Measurements from ENCODE around the gene RHCE.
"Not testable (repeated sequence)": the region's sequence is repeated elsewhere in the genome, so short reads cannot be mapped to it uniquely, and the experiment has no call there.

The RHCE gene

DNA sequence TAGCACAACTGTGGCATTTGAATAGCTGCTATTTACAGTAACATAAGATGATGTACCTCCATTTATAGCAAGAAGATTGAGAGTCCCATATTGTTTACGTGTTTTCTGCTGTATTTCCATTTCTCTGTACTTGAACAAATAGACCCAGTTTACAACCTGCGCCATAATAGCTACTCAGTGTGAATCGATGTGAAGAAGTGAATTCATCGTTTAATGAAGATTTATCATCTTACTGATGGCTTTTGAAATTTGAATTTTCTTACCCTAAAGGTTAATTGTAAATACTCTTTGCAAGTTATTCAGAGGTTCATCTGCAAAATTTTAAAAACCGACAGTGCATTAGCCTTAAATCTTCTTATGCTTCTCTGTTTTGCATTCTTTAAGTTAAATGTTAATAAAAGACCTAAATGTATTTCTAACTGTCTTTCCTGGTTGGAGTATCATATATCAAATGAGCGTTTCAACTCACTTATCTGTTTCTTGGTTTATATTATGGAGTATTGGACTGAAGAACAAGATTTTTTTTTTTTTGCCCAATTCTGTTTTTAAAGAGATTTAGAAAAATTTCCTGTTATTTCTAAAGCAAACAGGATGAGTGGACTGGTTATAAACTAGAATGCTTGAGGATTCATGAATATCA is 12.2 kb upstream of the RHCE start:
- no peak for DNase-seq

DNA sequence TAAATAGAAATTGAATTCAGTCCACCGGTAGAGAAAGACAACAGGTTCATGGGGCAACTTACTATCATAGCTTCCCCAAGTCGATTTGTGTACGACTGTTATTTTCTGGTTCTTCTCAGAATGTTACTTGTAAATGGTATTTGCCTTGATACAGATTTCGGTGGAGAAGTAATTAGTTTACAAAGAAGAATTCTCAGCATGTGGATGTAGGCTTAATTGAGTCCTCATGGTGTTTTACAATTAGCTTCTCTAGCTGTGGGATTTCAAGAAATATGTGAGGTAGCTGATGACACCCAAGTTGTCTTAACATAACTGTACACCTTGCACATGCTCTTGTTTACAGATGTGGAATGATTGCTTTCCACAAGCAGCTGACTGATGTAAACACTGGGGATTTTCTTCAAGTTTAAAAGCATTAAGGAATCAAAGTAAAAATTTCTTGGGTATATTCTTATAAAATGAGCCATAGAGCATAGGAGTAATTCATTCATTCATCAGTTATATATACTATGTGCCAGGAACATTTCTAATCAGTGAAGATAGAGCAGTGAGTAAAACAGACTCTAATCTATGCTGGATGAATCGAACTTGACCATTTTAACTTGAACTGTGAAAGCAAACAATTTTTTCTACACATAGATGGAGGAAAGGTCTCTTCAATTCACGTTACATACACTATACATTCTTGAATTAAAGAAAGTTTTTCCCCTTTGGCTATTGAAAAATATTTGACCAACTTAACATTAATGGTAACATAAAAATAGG is 11.5 kb upstream of the RHCE start:
- DNase-seq = no peak

DNA sequence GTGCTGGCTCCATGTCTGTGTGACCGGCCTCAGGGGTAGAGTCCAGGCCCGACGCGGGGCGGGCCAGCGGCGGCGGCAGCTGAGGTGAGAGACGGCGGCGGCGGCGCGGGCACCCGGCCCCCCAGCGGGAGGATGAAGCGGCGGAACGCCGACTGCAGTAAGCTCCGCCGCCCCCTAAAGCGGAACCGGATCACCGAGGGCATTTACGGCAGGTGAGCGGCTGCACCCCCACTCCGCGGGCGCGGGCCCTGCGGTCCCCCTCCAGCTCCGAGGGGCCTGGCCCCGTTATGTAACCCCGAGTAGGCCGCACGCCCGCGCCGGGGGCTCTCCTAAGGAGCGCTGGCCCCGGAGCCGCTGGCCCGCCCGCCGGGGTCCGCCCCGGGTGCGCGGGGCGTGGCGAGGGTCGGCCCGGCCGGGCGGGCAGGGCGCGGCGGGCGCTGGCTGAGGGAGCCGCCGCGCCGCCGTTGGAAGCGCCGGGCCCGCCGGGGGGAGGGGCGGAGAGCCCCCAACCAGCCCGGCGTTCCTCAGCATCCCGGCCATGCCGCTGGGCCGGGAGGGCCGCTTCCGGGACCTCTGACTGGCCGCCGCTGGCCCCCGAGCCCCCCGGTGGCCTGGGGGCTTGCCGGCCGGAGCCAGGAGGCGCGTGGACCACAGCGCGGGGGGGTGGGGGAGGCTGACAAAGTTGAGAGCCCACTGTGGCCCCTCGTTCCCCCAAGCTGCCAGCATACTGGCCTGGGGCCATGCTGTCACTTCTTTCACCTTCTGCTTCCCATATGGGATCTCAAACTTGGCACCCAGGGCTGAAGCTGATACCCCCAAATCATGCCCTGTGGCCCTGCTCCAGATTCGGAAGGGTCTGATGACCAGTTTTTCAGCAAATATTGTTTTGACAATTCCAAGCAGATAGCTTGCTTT is 10.6 kb upstream of the RHCE start:
- DNase-seq = no peak

DNA sequence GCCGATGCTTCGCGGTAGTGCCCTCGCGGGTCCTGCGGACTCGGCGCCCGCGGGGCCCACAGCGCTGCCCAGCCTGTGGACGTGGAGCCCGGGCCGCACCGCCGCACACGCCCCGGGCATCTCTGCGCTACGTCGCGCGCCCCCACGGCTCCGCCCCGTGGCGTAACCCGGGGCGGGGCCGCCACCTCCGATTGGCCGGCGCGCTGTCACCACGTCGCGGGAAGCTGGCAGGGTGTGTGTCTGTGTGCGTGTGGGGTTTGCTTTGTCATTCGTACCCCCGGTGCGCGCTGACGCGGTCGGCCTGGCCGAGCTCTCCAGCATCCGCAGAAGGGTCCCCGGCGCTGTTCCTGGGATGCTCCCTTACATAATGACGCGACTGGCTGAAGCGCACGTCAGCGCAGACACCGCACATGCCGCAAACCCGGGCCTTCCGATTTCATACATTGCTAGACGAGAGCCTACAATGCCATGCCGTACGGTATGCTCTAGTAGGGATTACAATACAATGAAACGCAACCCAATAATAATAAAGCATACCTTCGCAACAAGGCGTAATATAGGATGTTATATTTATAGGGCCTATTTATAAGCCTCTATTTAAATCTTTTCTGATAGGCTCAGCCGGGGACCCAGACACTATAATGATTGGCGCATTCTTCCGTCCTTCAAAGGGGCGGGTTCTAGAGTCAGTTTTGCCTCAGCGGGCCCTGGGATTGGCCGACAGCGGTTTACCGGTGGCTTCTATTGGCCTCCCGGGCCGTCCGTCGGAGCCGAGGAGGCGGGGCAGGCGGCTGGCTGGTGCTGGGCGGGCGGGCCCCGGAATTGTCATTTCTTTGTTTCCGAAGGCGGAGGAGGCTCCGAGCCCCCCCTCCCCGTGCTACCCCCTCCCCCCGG is 9.7 kb upstream of the RHCE start, which contains the start of gene MACO1:
TSS of gene MACO1 (plus strand) at position 825 of the 894 bp plus-strand sequence. CDS start 202 bp downstream, outside the sequence.
- peak; percentile 99 for DNase-seq

DNA sequence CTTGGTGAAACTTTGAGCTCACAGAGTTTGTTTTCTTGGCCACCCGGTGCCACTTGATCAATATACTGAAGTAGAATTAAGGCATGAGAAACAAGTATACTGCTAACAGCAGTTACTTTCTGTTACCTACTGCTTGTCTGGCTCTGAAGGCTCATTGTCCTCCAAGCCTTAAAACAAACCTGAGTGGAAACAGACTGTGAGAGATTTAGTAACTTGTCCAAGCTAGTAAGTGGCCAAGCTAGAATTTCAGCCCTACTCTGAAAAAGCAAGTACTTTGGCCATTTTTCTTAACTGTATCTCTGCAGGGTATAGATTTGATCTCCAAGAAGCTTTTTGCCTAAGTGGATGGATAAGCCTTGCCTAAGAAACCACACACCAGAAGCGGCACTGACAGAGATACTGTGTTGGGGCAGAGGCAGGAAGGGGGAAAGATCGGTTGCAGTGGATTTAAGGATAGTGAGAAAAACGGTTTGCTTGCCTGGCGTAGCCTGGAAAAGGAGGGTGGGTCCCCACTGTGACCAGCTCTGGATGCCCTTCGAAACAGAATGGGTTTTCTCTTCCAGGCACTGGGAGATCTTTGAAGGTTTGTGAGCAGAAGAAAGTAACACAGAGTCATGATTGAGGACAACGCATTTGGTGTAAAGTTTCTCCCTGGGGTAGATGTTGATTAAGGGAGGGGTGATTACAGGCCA is 8.0 kb upstream of the RHCE start:
- no peak for DNase-seq

DNA sequence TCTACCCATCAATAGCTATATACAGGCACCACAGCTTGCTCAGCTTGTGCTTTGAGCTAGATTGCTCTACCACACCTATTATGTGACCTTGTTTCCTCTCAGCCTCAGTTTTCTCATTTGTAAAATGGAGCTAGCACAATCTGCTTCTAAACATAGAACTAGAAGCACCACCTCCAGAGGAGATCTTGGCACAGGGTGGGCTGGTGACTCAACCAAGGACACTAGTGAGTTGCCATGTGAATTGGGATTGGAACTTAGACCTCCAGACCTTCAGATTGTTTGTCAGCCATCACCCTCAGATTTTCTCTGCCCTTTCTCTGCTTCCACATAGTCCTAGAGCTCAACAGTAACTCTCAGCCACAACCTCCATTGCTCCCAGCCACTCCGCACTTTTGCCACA is 7.1 kb upstream of the RHCE start:
- no peak for DNase-seq

DNA sequence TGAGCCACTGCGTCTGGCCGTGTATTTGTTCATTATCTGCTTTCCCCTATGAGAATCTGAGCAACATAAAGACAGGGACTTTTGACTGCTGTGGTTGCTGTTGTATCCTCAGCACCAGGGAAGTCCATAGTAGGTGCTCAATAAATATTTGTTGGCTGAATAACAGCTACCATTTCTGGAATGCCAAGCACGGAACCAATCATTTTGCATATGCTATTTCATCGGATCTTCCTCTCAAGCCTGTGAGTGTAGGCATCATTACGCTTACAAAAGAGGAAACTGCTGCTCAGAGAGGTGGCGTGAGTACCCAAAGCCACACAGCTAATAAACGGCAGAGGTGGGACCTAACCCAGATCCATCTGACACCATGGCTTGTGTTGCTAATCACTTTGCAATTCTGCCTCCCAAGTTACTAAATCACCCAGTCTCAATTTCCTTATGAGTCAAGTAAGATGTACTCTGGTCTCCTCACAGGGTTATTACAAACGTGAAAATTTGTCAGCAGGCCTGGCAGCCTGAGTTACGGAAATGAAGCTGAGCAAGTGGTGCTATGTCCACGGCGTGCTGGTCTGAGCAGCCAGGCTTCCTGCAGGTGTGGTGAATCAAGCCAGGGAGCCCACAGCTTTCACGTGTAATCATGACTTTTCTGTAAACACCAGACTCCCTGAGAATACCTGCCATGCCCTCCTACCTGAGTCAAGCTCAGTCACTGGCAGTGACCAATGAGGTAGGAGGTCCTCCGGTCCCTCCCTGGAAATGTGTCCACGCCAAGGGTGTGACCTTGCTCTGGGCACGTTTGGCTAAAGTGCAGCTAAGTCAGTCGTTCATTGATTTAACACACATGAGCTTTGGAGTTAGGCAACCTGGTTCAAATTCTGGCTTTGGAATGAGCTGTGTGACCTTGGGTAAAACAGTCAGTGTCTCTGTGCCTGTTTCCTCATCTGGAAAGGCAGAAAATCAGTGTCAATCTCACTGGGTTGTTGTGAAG is 4.8 kb upstream of the RHCE start:
- no peak for DNase-seq

DNA sequence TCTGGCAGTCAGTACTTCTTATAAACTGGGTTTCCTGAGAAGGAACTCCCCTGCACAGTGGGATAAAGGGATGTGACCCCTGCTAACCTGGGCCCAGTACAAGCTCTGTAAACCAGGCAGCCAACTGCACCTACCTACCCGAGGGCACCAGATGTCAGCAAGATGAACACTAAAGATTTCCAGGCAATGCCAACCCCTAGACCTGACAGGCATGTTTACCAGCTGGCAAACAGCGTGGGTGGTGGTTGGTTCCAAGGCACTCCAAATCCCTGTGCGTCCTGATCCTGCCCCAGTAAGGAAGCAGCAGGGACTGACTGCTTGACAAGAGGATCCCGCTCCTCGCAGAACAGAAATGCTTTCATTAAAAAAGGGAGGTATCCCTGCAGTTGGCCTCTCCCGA is 2.6 kb upstream of the RHCE start:
- DNase-seq = not testable (repeated sequence)

DNA sequence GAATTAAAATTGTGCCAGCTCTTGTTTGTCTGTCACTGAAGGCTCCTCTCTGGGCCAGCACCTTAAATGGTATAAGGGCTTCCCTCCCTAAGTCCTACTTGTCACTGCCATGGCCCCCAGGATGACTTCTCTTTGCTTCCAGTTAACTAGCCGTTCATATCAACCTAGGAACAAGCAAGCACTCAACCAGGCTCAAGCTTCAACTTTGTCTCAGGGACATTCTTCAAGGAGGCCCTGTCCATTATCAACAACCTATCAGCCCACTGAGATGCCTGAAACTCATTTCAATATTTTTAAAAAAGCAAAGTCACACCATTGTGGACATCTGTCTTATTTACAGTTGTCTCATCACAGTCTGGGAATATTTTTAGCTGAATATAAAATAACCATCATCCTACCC is 1.3 kb downstream of the RHCE start:
- DNase-seq = not testable (repeated sequence)

DNA sequence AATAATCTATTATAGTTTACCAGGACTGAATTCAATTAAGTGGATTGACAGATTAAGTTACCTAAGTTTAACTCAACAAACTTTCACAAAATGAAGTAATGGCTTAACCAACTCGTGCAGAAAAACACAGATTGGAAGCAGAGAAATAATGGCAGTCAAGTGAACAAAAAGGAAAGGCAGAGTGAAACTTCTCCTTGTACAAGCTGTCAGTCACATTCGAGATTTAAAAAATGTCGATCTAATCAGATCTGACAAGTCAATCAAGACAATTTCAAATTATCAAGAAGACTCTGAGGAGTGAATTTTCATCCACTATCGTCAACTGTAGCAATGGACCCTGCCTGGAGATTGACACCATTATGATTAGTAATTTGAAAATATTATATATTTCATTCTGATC is 3.3 kb downstream of the RHCE start:
- not testable (repeated sequence) for DNase-seq

DNA sequence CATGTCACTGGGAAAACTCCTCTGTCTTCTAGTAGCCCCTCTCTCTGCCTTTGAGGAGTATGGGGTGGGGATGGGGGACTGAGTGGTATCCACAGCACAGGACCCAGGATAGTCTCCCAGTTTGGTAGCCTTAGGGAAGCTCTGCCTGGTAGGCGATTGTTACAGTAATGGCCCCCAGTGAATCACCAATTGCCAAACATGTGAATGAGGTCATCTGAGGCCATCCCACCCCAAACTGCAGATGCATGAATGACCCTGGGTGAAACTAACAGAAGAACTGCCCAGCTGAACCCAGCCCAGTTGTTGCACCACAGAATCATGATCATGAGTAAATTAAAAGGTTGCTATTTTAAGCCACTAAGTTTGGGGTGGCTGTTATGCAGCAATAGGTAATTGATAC is 6.0 kb downstream of the RHCE start:
- not testable (repeated sequence) for DNase-seq

DNA sequence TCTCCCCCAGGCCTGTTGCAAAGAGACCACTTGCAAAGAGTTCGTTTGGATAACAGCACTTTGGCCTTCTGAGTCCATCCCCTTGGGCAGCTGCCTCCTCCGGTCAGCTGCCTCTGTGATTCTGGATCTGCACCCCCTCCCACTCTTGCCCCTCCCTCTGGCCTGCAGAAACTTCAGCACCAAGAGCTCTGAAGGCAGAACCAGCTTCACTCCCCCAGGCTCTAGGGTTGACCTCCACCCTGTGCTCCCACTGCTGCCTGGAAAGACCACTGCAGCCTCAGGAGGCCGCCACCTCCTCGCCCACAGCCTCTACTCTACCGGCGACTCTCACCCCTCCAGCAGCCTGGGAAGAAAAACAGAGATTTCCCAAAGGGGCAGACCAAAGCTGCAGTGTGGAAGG is 6.5 kb downstream of the RHCE start:
- not testable (repeated sequence) for DNase-seq

DNA sequence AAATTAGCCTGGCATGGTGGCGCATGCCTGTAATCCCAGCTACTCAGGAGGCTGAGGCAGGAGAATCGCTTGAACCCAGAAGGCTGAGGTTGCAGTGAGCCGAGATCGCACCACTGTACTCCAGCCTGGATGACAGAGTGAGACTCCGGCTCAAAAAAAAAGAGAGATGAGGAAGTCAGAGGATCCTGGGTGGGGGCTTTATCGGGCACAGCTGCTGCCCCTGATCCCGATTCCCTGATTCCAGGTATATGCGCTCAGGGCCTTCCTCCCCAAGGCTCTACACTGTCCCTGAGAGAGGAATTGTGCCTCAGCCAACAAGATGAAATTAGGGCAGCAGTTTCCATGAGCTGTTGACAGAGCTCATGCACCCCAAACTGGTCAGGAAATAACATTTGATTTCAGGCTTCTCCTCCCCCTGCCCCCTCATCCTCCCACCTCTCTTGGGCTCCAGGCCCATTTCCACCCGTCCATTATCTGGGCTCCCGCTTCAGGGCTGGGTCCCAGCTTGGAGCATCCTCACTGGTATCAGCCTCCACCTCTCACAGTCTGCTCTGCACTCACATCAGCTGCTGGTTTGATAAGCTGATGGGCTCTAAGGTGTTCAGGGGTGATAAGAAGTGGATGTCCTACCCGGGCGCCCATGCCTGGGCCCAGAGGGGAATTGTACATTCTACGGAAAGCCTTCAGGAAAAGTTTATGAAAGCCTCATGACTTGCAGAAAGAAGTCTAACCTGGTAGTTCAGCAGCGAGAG is 7.6 kb downstream of the RHCE start:
- not testable (repeated sequence) for DNase-seq

DNA sequence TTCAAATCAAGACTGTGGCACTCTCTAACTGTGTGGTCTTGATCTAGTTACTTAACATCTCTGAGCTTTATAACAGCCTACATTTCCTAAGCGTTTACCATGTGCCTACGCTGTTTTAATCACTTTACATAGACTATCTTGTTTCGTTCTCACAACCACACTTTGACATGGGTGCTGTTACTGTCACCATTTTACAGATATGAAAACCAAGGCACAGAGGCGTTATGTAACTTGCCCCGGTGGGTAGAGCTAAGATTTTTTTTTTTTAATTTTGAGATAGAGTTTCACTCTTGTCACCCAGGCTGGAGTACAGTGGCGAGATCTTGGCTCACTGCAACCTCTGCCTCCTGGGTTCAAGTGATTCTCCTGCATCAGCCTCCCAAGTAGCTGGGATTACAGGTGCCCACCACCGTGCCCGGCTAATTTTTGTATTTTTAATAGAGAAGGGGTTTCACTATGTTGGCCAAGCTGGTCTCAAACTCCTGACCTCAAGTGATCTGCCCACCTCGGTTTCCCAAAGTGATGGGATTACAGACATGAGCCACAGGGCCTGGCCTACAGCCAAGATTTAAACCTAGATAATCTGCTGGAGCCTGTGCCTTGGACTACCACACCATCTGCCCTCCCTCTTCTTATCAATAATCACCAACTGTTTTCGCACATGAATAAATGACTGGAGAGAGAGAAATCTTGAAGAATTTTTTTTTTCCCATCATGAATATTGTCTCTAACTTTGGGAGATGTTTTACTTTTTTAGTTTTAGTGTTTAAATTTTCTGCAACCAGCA is 10.8 kb downstream of the RHCE start:
- DNase-seq = not testable (repeated sequence)

DNA sequence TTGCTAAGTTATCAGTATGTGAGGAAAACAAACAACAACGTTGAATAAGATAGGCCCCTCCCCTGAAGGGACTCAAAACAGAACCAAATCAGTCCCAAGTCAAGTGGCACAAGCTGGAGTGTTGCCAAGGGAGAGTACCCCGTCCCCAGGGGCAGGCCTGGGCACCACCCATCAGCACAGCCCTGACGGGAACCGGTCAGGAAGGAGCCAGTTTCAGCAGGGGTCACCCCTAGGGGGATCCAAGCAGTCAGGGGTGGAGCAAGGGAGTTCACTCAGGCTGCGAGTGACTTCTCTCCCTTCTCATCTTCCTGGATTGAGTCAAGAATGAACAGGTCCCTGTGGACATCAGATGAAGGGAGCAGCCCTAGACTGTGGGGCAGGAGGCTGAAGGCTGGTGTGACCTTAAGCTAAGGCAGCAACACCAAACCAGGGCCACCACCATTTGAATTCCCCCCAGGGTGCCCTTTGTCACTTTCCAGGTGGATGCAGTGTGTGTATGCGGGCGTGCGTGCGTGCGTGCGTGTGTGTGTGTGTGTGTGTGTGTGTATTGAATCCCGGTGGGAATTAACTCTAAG is 14.8 kb downstream of the RHCE start:
- DNase-seq = not testable (repeated sequence)

DNA sequence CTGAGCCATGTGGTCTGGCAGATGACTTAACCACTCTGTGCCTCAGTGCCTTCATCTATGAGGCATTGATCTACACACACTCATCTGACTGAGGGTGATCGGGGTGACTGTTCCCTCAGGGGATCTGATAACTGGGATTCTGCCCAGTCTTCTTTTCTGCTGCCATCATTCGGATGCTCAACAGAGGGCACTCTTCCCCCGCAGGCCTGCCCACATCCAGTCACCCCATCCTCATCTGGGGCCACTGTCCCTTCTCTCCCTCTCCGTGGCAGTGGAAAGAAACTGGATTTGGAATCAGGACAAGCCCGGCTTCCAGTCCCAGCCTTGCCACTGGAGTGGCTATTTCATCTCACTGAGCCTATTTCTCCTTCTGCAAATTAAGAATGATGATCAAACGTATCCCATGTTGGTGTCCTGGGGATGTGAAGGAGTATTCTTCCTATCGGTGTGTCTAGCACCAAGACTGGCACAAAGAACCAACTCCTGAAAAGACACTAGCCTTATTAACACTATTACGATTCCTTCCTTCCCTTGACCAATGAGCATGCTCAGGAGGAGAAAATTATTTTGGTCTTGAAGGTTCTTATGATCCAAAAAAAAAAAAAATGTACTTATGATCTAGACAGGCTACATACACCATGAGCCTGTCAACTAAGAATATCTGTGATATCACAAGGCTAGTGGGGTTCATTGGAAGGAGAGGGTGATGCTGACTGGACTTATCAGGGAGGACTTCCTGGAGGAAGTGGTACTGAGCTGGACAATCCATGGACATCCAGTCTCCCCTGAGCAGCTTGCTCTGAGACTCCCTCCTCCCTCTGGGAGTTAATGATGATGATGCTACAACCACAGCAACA is 17.4 kb downstream of the RHCE start:
- not testable (repeated sequence) for DNase-seq

DNA sequence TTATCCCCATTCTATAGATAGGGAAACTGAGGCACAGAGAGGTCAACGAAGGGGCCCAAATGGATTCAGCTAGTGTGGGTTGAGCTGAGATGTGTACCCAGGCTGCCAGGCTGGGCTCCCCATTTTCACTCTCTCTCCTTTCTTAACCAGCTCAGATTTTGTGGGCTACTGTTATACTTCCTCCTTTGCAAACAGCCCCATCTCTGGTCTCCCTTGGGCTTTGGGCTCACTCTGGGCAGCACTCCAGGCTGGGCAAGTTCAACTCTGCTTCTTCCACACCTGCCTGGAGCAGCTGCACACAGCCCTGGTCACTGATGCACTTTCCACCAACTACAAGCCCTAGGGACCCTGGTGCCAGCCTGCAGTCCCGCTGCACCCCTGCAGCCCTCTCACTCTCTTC is 22.5 kb downstream of the RHCE start:
- not testable (repeated sequence) for DNase-seq

Measured in activated effector memory CD4-positive, alpha-beta T cell treated with anti-CD3 and anti-CD28 coated beads, Interleukin-2, amount 50 U/mL, for 16 hours (primary cell).